HuH-7.5 (cell line): ENCODE measurements around the gene PPP2R2C.
A peak's percentile ranks its signal among the peaks of the same experiment; 100 is the strongest.

ENCODE experiments used
- DNase-seq: peaks from one replicate; pipeline ENCODE4 v3.0.0; 2011; ENCODE audit warnings: low spot score

The PPP2R2C gene

GRCh38 chr4:6362243-6362885, 110.0 kb downstream of the PPP2R2C start:
- no peak for DNase-seq

GRCh38 chr4:6361076-6361784, 111.2 kb downstream of the PPP2R2C start:
- no peak for DNase-seq

DNA sequence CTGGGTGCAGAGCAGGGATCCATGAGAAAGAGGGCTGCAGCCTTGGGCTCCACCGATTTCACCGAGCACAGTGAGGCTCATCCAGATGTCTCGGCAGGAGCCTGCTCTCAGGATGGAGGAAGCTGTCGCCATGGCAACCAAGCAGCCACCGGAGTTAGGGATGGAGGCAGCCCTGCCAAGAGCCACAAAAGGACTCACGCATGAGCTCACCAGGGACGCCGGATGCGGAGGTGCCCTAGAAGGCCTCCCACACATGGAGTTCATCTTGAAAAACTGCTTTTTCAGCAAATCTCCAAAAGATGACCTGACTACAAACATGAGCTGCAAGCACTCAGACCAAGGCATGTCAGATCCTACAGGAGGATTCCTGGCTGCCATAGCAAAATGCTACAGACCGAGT, 112.0 kb downstream of the PPP2R2C start:
- no peak for DNase-seq

GRCh38 chr4:6359536-6360308, 112.7 kb downstream of the PPP2R2C start:
- DNase-seq, result no peak

GRCh38 chr4:6357476-6357875, 114.9 kb downstream of the PPP2R2C start:
- DNase-seq, result no peak

GRCh38 chr4:6356076-6356560, 116.3 kb downstream of the PPP2R2C start:
- DNase-seq, result no peak

GRCh38 chr4:6355052-6355451, 117.4 kb downstream of the PPP2R2C start:
- no peak for DNase-seq

DNA sequence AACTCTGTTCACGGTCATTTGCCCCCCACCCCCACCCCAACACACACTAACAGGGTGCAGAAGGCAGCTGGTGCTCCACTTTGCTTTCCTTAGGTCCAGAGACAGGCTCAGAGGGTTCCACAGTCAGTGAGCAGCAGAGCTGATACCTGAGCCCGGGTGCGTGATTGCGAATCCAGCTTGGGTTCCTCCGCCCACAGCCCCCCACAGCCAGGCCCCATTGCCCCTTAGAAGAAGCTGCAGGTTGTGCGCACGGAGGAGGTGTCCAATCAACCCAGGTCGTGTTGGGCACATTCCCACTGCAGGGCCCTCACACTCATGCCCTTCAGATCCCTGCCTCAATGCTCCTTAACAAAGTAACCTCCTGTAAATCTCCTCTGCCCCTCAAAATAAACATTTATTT, 117.8 kb downstream of the PPP2R2C start:
- no peak for DNase-seq

DNA sequence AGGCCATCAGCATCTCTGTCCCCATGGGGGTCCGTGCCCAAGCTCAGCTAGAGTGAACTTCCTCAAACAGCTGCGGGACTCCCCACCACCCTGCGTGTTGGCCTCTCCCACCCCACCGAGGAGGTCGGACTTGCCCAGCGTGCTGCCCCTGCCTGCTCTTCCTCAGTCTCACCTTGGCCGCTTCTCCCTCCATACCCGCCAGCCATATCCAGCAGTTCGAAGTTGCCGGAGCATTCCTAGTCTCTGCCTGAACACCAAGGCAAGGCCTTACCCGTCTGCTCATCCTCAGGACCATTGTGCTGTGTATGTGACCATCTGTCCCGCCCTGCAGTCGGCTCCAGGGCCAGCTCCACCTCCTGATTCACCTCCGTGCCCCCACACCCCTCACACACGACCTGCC, 118.3 kb downstream of the PPP2R2C start:
- no peak for DNase-seq

DNA sequence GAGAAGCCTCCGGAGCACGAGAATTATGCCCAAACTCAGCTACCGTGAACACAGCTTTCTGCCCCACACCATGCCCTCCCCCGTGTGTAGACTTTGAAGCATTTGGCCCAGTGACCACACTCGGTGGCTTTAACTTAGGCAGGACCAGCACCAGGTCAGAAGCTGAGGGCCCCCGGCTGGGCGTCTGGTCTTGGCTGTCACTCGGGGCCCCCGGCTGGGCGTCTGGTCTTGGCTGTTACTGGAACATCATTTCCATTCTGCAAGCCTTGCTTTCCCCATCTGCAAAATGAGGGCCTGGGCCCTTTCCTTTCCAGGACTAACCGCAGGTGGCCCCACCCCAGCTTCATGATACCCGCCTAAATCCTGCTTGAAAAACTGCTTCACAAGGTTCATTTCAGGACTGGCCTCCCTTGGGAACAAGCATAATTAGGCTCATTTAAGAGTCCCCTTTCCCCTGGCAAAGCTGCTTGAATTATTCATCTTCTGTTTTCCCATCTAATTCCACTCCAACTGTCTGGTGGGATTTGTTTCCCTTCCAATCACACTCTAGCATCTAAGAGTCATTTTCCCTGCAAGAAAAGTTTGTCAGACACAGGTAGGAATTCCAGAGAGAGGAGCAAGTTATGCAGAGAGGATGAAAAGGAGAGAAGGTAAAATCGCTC, 120.3 kb downstream of the PPP2R2C start:
- no peak for DNase-seq

GRCh38 chr4:6351246-6352000, 121.0 kb downstream of the PPP2R2C start:
- DNase-seq, result no peak

GRCh38 chr4:6350646-6351045, 121.8 kb downstream of the PPP2R2C start:
- no peak for DNase-seq

GRCh38 chr4:6349896-6350603, 122.4 kb downstream of the PPP2R2C start:
- DNase-seq, result no peak

GRCh38 chr4:6348408-6348807, 124.0 kb downstream of the PPP2R2C start:
- DNase-seq, result no peak

DNA sequence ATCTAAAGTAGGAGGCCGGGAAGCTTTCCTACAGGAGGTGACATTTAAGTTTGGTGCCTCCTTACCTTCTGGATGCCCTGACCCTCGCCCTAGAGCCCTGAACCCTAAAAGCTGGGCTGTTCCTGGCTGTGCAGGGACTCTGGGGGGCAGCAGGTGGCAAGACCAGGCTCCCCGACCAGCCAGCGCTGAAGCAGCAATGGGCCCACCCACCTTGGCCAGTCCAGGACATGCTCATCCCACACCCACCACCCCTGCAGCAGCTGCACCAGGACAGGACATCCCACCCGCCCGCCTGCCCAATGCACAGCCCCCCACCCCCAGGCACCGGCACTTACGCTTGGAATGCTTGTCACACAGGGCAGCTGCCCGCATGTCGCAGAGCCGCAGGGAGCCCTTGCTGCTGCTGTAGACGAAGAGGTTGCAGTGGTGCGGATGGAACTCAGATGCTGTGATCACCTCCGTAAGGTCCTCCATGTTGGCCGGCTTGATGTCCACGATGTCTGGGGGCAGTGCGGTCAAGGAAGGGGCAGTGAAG, 124.8 kb downstream of the PPP2R2C start:
- DNase-seq, result no peak

DNA sequence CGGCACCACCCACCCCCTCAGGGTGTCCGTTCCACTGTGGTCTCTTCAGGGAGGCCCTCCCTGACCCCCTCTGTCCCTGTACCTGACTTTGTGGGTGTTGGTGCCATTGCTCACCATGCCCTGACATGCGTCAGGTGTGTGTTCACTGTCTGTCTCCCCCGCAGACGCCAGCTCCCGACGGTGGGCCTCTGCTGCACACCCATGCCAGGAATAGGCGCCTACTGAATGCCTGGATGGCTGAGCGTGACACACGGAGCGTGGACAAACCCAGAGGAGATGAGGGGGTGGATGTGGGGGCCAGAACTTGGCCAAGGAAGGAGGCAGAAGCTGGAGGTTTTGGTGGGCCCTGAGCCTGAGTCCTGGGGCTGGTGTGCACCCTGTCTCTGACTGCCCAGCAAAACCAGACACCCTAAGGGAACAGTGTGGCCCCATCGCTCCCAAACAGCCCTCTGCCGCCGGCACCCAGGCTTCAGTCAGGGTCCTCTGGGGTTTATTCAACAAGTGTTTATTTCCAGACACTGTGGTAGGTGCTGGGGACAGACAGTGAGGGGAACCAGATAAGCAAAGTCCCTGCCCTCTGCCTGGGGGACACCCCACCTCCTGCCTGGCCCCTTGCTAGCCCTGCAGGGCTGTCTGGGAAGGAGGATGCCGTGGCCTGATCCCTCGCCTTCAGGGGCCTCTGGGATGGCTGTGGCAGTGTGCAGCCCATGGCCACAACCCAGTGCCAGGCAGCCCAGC, 125.9 kb downstream of the PPP2R2C start:
- no peak for DNase-seq

DNA sequence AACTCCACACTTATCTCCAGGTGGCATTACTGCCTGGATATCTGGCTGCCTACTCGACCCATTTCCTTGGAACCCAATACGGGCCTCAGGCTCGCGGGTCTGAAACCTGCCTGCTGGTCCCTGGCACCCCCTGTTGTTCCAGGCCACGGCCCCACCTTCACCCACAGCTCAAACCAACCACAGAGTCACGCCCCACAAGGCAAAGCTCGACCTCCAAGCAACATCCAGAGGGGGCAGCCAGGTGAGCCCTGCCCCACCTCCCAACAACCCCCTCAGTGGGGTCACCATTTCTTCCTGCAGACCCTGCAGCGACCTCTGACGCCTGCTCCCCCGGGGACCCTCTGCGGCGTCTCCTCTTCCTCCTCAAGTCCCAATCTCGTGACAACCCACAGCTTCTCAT, 126.5 kb downstream of the PPP2R2C start:
- no peak for DNase-seq

DNA sequence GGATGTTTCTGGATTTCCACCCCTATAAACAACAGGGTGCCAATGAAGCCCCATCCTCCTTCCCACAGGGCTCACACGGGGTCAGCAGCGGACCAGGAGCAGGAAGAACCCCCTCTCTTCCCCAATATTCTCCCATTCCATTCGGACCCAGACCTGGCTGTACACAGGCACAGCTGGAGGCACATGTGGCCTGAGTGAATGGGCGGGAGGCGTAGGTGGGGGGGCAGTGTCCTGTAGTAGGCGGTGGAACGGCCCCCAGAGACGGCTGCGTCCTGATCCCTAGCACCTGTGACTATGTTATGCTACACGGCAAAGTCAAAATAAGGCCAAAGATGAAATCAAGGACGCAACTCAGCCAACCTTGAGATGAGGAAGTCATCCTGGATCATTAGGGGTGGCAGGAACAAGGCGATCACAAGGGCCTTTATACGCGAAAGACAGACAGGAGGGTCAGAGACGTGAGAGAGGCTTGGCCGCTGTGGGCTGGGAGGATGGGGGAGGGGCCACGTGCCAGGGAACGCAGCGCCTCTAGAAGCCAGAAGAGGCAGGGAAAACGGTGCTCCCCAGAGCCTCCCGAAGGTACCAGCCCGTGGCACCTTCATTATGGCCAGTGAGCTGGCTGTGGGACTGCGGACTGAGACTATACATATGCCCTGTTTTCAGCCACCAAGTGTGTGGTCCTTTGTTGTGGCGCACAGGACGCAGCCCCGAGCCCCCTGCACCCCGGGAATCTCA, 127.2 kb downstream of the PPP2R2C start:
- DNase-seq, result no peak

DNA sequence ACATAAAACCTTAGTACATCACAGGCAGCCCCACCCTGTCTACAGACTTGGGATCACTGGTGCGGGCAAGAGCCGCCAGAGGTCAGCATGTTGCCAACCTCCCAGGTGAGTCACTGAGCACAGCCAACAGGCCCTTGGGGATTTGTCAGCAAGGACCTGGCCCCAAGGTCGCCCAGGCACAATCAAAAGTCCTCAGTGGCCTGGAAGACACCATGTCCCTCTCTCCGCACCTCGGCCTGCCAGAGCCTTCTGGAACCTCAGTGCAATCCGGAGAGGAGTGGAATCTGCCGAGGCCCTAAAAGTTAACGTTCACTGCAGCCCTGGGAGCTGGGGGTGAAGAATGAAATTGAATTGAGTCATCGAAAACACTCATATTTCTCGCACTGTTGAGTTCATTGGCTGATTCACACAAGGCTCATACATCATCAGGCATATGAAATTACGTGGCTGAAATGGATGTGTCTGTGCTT, 128.4 kb downstream of the PPP2R2C start:
- peak; percentile 62 for DNase-seq
